HG02610 (cell line): ENCODE results near the gene TRABD.
A peak's percentile ranks its signal among the peaks of the same experiment; 100 is the strongest.

Experiments
- ATAC-seq: cut with Tn5 transposase; IDR thresholded peaks from one replicate; pipeline ENCODE4 v1.9.1; 2021; ENCODE audit warnings: mild to moderate bottlenecking, moderate library complexity; ENCODE audit not compliant: unreplicated experiment

The TRABD gene

DNA sequence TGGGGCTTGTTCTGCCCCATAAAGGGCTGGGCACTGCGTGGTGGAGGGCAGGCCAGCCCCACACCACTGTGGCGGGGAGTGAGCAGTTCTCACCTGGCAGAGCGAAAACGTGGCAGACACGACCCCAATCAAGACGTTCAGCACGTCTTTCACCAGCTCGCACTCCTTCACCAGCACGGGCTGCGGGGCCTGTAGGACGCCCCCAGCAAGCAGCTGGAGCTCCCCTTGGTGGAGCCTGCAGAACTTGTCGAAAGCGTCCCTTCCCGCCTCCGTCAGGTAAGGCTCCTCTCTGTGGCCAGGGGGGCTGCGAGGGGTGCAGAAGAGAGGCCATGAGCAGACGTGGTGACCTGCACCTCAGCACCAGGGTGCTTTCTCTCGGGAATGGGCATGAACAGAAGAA, 47.5 kb downstream of the TRABD start:
- ATAC-seq, result no peak

DNA sequence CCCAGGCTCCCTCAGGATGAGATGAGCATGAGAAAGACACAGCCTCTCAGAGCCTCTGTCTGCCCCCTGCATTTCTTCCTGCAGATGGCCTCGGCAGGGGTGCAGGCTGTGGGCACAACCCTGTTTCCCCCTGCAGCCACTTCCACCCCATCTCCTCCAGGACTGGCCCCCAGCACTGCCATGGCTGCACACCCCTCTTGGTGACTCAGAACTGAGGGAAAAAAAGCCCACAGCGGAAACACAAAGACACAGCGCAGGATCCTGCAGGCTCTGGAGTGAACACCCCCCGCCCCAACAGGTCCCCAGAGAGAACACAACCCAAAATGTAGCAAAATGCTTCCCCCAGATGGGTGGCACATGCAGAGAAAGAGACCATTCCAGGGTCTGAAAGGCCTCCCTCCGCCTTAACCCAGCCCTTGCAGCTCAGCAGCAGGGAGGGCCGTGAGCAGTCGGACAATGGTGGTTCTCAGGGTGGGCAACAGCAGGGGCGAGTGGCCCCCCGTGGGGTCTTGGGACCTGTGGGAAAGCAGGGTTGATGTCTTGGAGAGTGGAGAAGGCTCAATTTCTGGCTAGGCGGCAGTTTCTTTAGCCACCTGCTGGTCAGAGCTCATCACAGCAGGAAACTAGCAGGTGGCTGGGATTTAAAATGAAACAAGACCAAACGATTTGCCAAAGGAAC, 51.2 kb downstream of the TRABD start:
- ATAC-seq, result no peak

DNA sequence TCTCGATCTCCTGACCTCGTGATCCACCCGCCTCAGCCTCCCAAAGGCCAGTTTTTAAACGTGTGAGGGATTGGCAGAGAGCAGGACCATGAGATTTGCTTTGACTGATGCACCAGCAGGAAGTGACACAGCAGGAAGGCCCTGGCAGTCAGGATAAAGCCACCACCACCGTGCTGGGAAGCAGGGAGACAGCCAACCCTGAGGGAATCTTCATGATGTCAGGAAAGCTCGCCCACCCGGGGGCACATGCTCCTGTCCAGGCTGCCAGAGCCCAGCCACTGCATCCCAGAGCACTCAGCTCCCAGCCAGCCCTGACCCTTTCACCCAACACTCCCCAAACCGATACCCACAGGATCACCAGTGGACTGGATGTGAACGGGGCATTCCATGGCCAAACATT, 53.0 kb downstream of the TRABD start:
- no peak for ATAC-seq

DNA sequence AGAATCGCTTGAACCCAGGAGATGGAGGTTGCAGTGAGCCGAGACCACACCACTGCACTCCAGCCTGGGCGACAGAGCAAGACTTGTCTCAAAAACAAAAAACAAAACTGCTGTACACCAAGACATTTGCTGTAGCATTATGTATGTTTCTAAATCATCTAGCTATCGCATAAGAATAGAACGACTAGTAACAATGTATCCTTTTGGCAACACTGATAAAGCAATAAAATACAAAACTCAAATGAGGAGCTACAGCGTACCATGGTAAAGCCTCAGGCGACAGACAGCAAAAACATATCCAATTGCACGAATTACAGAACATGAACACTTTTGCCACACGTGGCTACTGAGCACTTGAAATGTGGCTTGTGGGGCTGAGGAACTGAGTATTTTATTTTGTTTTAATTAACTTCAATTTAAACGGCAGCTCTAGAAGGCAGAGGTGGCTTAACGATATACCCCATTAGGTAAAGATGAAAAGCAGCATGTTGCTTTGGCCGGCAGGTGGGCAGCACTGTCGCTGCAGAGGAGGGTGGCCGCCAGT, 56.8 kb downstream of the TRABD start:
- ATAC-seq, result no peak

DNA sequence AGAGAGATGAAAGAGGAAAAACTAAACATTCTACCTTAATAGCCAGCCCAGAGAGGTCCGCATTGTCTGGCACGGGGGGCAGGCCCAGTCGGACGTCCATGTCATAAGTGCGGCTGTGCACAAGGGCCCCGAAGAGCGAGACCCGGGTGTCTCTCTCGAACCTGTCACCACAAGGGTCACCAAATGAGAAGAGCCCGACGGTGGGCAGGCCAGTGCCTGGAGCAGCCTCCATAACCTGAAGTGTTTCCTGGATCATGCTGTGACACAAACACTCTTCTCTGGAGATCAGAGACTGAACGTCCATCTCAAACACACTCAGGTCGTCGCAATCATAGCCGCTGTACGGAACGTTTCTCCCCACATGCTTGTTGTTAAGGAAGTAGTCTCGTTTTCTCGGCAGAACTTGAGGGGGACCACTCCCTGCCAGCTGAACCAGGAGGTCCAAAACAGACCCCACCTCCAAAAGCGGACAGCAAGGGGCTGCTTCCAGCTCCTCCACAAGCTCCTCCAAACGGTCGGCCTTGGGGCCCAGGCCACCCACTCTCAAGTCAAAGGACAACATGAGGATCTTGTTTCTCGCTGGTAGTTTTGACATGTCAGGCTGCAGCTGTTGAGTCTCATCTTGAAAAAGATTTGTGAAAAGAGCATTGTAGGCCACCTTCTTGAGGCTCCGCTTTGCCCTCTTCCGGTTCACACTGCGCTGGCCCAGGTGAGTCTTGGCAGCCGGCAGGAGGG, 58.1 kb downstream of the TRABD start:
- ATAC-seq, result no peak

DNA sequence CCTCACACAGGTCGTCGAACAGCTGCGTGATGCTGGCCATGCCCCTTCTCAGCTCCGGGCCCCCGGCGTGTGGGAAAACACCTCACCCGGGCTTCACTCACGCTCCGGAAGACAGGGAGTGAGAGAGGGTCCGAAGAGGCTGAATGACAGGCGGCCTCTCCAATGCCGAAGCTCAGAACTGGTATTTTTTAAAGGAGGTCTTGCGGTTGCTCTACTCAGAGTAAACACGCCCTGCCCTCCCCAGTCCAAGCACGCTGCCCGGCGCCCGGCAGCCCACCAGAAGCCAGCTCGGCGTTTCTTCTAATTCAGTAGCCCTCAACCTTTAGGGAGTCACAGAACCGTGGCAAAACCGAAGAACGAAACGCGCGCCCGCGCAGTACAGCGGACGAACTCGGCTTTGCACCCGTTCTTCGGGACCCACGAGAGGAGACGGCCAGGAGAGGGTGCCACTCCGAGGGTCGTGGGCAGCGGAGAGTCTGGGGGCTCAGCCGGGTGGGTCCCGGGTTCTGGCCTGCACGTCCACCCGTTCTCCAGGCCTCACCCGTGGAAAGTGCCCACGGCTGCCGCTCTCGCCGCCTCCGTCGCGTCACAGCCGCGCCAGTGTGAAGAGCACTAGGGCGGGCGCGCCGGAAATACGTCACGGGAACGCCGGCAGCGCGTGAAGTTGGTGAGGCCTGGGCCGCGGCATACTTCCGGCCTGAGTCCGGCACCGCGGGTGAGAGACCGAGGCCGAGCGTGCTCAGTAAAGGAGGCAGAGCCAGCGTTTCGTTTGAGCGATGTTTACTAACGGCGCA, 58.9 kb downstream of the TRABD start, which contains the start of gene TUBGCP6:
Gene TUBGCP6, minus strand, starts transcription at position 604 of the 794 bp plus-strand sequence. Its CDS starts 564 bp downstream, at position 40.
- ATAC-seq, result peak; percentile 48

DNA sequence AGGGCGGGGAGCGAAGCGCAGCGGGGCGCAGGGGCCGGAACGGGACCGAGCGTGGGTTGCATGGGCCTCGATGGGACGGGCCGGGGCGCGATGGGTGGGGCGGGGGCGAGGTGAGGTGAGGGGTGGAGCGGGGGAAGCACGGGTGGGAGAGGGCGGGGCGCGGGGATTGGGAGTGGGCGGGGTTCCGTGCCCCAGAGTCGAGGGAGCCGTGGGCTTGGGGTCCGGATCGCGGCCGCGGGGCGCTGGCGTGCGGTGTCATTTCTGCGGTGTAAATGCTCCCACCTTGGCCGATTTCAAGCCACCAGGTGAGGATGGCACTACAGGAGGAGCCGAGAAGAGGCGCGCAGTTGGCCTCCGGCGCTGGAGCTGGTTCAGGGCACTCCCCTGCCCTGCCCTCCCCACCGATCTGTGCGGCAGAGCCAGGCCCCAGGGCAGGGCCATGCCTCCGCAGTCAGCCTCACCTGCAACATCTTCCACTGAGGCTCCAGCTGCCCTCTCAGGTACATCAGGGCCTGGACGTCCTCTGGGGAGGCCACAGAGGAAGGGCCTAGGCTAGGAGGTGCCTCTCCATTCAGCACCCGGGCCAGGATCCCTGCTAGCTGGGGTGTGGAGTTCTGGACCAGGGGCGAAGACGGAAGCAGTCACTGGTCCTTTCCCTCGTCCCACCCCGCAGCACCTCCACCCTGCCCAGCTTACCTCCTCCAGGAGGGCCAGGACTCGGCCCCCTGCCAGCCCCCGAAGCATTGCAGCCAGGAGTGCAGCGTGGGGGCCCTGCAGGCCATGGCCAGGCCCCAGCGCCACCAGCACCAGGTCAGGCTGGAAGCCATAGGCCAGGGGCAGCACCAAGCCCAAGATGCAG, 59.7 kb downstream of the TRABD start:
- ATAC-seq, result no peak

DNA sequence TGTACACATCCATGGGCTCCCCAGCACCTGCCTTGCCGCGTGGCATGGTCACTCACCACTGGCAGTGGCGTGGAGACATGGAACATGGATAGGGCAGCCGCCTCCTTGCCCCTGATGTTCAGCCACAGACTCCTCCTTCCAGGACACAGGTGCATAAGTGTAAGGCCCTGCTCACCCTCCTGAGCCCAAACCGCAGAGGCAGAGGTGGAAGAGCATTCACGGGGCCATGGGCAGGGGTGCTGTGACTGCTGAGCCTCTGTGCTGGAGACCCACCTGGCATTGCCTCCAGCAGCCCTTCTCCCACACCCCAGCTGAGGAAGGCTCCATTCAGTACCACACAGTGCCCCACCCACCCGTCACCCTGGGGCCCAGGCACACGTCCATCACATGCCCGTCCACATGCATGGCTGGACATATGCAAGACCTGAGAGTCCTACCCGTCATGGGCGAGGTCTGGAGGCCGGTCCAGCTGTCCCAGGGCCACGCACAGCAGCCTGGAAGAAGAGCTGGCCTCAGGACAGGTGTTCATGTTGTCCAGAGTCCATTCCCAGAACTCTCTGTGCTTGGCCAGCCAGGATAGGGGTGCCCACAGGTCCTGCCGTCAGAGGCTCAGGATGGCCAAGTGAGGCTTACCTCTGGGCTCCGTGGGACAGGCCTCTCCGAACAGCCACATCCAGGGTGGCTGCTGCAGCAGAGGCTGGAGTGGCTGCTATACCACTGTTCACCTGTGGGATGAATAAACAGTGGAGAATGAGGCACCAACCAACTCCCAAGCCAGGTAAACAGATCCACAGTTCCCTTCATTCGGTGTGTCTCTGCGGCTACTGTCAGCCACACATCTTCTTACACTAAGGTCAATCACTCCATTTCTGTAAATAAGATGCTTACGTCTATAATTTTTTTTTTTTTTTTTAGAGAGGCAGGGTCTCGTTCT, 60.8 kb downstream of the TRABD start:
- ATAC-seq, result no peak

DNA sequence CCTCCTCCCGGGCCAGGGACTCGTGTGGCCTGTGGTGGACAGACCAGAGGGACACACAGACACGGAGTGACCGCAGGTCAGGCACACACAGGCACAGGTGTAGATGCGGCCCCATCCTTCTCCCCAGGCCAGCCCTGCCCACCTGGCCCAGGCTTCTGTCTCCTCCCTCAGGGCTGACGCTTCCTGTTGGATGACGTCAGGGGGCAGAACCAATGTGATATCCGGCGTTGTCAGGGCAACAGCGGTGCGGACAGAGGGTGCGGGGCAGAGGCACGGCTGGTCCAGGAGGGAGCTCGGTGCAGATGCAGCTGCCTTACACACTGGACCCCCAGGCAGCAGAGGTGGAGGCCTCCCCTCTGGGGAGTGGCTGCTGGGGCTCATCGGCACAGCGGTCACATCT, 62.0 kb downstream of the TRABD start:
- ATAC-seq, result no peak

DNA sequence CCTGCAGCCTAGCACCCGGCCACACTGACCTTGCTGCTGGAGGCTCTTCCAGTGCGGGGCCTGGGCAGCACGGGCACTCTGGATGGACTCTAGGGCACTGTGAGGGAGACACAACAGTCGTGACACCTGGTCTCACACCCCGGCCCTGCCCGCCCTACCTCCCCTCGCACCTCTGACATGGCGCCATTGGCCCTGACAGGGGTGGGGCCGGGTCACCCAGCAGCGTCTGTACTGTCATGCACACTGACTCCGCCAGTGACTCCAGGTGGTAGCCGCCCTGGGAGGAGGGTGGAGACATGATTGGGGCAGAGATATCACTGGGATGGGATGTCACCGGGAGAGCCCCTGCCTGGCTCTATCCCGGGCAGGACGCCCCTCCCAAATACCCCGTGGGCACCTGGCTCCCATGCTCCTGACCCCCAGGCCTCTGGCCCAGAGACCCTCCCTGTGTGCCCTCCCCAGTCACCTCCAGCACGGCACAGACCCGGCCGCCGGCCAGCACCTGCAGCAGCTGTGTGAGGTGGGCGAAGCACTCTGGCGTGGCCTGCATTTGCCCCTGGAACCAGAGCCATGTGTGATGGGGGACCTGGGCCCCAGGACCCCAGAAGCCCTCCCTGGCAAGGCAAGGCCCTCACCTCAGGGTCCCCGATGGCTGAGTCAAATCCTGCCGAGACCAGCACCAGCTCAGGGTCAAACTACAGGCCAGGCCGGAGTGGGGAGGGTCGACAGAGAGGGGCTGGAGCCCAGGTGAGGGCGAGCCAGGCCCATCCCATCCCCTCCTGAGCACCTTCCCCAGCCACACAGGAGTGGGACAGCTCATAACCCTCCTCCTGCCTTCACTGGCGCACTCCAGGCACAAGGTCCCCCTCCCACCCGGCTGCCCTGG, 62.7 kb downstream of the TRABD start:
- ATAC-seq, result no peak
